ENCODE results near the gene TEKT2.

The TEKT2 gene, protein sequence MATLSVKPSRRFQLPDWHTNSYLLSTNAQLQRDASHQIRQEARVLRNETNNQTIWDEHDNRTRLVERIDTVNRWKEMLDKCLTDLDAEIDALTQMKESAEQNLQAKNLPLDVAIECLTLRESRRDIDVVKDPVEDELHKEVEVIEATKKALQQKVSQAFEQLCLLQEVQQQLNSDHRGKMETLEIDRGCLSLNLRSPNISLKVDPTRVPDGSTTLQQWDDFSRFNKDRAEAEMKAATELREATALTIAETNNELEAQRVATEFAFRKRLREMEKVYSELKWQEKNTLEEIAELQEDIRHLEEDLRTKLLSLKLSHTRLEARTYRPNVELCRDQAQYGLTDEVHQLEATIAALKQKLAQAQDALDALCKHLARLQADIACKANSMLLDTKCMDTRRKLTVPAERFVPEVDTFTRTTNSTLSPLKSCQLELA

GRCh38 chr1:36083635-36084496, at the start of gene TEKT2:
Gene TEKT2 (plus strand): TSS chr1:36084094. CDS start chr1:36084922, 828 bp downstream.
- DNase-seq (ENCODE audit: low read depth in 2 of 2), result no peak

DNA sequence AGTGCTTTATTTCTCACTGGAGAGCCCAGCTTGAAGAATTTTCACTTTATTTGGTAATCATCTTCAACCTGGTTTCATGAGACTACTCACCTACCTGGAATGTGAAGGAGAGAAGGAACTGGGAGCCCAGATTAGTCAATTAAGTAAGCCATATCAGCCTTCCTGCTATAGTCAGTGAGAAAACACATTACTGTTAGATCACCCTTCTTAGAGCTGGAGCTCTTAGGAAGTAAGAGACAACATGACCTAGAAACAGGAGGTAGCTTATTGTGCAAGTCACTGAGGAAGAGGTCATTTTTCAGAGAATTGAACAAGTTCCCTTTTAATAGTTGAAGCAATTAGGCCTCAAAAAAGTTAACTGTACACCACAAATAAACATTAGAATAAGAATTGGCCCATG, 49.2 kb upstream of the TEKT2 start:
- DNase-seq (ENCODE audit: low read depth in 2 of 2), result no peak

- no peak for DNase-seq (ENCODE audit: low read depth in 2 of 2)
These were observed 48.7 kb upstream of the TEKT2 start for GRCh38 chr1:36035154-36035553.

DNA sequence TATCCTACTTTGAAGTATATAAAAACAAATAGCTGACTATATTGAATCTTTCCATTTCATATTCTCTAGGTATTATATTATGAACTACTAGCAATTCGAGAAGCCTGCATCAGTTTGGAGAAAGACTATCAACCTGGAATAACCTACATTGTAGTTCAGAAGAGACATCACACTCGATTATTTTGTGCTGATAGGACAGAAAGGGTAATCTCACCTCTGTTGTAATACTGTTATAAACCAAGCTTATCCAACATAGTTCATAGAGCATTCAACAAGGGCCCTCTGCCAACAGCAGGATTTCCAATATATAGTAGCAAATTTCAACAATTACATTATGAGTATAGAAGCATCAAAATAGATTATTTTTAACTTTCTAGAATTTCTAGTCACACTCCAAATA, 43.7 kb upstream of the TEKT2 start:
- no peak for DNase-seq (ENCODE audit: low read depth in 2 of 2)

GRCh38 chr1:36051821-36052220, 32.1 kb upstream of the TEKT2 start:
- no peak for DNase-seq (ENCODE audit: low read depth in 2 of 2)

GRCh38 chr1:36053978-36054377, 29.9 kb upstream of the TEKT2 start:
- no peak for DNase-seq (ENCODE audit: low read depth in 2 of 2)

DNA sequence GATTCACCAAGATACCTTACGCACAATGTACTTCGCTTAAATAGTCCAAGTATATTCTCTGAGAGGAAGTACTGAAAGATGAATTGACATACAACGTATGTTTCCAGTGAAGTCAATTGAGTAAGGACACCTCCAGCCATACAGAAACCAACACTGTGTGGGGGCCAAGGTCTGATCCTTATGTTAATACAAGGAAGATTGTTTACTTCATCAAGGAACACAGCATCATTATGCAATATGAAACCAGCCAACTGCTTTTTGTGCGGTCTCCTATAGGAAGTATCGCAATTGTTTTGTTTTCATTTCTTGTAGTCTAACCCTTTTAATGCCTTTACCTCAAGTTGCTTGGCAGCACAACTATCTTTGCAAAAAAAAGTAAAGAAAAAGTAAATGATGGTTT, 28.2 kb upstream of the TEKT2 start:
- DNase-seq (ENCODE audit: low read depth in 2 of 2), result no peak

DNA sequence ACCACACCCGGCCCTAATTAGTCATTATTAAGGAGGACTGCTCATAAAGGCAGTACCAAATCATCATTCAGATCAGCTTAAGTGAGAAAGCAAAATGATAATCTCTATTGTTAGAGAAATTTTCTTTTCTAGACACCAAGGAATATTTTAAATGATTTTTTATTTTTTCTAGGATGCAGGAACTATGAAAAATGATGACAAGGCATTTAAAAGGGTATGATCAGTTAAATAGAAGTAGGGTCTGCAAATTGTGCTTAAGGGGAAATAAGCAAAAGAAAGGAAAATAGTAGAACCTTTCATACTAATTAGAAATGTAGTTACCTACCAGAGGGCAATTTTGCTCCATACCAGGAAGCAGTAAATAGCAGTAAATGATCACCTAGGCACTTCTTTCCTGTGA, 21.6 kb upstream of the TEKT2 start:
- DNase-seq (ENCODE audit: low read depth in 2 of 2), result no peak

- DNase-seq (ENCODE audit: low read depth in 2 of 2), result no peak
These were observed 16.0 kb upstream of the TEKT2 start for GRCh38 chr1:36067871-36068270.

GRCh38 chr1:36068866-36069265, 15.0 kb upstream of the TEKT2 start:
- no peak for DNase-seq (ENCODE audit: low read depth in 2 of 2)

- no peak for DNase-seq (ENCODE audit: low read depth in 2 of 2)
These were observed 13.5 kb upstream of the TEKT2 start for GRCh38 chr1:36070349-36070748.

DNA sequence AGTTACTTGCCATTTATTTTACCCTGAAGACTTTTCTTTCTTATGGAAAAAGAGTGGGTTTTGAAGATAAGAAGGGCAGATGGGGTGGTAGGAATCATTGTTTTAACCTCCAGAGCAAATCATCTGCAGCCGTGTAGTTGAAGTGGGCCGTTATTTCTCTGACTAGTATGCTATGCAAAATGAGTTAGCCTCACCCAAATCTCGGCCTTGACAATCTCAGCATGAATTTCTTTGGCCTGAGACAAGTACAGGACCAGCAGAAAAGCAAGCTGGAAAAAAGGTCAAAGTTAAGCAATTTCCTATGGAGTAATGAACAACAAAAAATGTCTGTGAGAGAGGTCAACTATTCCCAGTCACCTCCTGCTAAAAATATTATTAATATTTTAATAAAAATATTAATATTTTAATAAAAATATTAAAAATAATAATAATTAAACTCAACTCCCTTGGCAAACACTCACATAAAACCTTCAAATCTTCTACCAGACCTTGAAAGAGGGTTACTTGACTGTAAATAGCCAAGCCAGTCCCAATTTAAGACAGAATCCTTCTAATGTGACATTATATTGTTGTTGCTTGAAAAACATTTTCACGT, 6.8 kb upstream of the TEKT2 start:
- DNase-seq (ENCODE audit: low read depth in 2 of 2), result no peak

DNA sequence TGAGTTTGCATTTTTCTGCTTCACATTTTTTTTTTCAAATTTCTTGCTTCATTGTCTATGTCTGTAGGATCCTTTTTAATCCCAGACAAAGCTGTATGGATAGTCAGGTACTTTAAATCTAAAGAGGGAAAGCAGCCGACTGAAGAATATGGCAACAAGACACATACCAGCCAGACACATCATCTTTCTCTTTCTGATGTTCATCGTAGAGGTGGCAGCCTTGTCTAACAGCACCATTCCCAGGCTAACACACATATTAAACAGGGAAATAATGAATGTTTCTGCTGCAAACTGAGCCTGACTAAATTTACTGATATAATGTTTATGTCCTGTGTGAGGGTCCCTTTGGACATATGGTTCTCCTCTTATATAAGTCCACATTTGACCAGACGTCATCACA, 3.7 kb upstream of the TEKT2 start:
- DNase-seq (ENCODE audit: low read depth in 2 of 2), result no peak

GRCh38 chr1:36080801-36081200, 3.1 kb upstream of the TEKT2 start:
- no peak for DNase-seq (ENCODE audit: low read depth in 2 of 2)

DNA sequence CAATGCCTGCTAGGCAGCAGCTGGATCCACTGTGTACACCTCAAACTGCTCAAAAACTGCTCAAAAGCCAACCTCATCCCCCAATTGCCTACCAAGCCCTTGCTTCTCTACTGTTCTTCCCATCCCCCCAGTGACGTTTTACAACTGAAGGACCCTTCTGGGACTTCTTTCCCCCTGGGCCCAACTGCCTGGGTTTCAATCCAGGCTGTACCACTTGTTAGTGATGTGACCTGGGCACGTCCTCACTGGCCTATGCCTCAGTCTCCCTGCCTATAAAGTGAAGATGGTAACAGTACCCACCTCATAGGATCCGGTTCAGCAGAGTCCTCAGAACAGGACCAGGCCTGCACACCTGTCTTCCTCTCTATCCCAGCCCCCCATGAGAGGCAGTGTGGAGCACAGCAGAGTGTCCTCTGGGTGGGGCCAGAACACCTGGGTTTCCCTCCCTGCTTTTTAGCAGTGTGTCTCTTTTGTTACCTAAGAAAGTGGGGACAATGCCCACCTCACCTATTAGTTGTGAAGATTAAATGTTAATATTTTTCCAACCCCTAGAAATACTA, 1.9 kb upstream of the TEKT2 start:
- DNase-seq (ENCODE audit: low read depth in 2 of 2), result no peak

DNA sequence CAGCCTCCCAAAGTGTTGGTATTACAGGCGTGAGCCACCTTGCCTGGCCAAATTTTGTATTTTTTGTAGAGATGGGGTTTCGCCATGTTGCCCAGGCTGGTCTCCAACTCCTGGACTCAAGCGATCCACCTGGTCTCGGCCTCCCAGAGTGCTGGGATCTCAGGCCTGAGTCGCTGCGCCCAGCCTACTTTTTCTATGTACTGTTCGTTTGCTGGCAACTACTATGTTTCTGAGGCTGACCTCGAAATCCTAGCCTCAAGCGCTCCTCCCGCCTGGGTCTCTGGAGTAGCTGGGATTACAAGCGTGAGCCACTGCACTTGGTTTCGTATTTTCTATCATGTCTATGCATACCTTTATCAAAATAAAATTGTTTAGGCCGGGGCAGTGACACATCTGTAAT, 675 bp upstream of the TEKT2 start:
- DNase-seq (ENCODE audit: low read depth in 2 of 2), result no peak

DNA sequence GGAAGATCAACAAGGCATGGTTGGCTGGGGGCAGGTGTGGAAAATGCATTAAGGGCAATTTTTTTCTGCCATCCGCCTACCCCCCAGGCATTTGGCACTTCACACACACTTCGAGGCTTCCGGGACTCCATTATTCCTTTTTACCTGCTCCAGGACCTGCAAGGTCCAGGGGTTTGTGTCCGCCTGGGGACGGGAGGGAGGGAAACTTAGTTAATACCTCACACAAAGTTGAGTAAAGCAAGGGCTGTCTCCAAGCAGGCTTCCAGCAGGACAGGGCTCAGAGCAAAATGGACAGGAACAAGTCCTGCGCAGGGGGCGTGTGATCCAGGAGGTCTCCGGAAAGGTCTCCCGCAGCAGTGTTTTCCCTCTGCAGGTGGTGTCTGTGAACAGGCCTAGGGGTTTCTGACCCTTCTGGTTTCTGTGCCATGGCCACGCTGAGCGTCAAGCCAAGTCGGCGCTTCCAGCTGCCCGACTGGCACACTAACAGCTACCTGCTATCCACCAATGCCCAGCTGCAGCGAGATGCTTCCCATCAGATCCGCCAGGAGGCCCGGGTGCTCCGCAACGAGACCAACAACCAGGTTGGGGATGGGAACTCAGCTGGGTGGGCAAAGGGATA, 712 bp downstream of the TEKT2 start:
- no peak for DNase-seq (ENCODE audit: low read depth in 2 of 2)

DNA sequence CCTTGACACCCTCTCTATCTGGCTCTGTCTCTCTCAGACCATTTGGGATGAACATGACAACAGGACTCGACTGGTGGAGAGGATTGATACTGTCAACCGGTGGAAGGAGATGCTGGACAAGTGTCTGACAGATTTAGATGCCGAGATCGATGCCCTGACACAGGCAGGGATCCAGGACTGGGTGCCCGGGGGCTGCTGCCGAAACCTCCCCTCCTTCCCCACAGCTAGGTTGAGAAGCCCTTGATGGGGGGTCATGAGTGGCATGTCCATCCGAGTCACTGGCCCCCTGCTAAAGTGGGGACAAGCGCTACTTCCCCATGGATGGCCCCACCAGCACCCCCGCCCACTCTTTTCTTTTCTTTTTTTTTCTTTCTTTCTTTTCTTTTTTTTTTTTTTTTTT, 1.2 kb downstream of the TEKT2 start:
- DNase-seq (ENCODE audit: low read depth in 2 of 2), result no peak

DNA sequence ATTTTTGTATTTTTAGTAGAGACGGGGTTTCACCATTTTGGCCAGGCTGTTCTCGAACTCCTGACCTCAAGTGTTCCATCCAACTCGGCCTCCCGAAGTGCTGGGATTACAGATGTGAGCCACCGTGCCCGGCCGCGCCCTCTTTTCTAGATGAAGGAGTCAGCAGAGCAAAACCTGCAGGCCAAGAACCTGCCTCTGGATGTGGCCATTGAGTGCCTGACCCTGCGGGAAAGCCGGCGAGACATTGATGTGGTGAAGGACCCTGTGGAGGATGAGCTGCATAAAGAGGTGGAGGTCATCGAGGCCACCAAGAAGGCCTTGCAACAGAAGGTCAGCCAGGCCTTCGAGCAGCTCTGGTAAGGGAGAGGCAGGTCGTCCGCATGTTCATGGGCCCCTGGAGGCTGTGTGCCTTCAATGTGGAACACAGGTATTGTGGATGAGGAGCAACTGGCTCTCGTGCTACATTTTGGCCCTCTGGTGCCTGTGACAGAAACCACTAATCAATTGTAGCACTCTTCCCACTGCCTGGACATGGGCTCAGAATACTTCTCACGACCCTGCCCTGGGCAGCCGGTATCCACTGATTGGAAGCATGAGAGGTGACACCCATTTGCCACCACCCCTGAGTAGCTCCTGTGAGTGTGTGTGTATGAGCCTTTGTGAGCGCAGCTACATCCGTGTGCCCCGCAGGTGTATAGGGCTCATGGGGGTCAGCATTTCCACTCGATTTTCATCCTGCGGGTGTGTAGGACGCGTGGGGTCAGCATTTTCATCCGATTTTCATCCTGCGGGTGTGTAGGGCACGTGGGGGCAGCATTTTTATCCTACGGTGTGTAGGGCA, 2.0 kb downstream of the TEKT2 start:
- DNase-seq (ENCODE audit: low read depth in 2 of 2), result no peak

- no peak for DNase-seq (ENCODE audit: low read depth in 2 of 2)
These were observed 2.8 kb downstream of the TEKT2 start for GRCh38 chr1:36086529-36087232.
